RCC 7860 (cell line): Measurements from ENCODE around the gene ZDHHC1.
"Not testable (repeated sequence)": the region's sequence is repeated elsewhere in the genome, so short reads cannot be mapped to it uniquely, and the experiment has no call there.

ENCODE experiments used
- DNase-seq: peaks from one replicate; pipeline ENCODE4 v3.0.0-alpha.2; 2015; ENCODE audit warnings: low spot score
- FAIRE-seq: peaks from 2 replicates; lab custom pipeline; 2012; peaks lifted over from hg19 to GRCh38; lab: Jason Lieb, UNC

The ZDHHC1 gene

DNA sequence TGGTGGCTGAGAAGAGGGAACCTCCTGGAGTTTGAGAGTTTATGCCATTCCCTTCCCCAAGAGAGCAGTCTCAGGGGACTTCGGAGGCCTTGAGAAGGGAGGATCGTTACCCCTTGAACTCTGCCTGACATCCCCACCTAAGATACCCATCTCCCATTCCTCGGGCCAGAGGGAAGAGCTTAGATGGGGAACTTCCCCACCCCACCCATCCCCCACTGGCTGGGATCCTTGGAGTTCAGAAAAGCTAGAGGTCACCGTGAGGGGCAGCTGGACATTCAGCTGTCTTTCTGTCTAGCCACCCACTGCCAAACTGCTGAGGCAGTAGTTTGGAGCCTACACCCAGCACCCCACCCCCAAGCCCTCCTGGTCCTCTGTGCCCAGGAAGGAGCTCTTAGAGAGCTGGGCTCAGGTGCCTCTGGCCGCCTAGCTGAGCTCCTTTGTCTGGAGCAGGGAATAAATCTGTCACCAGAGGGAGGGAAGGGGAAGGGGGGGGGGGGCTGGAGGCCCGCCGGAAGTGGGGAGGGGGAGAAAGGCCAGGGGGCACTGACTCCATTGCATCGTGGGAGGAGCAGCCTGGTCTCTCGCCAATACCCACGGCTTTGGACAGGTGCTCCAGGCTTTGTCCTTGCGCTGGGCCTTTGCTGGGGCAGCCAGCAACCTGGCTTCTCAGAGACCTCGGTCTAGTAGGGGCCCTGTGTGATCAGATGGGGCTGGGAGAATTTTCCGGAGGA lies 15.7 kb upstream of the ZDHHC1 start:
- FAIRE-seq = no peak

GRCh38 chr16:67430977-67431774 lies 14.9 kb upstream of the ZDHHC1 start, which contains the start of gene HSD11B2:
TSS of gene HSD11B2 (plus strand) at chr16:67431121. CDS start at chr16:67431249, 128 bp downstream.
- FAIRE-seq = no peak
- DNase-seq = peak; percentile 22

More for the DNA sequence above, 15.7 kb upstream of the ZDHHC1 start:
- no peak for DNase-seq

- DNase-seq (no peak), FAIRE-seq (no peak)
Observed at GRCh38 chr16:67430504-67430976, 14.3 kb upstream of the ZDHHC1 start.

- DNase-seq (no peak), FAIRE-seq (no peak)
Observed at GRCh38 chr16:67429799-67430503, 13.7 kb upstream of the ZDHHC1 start.

DNA sequence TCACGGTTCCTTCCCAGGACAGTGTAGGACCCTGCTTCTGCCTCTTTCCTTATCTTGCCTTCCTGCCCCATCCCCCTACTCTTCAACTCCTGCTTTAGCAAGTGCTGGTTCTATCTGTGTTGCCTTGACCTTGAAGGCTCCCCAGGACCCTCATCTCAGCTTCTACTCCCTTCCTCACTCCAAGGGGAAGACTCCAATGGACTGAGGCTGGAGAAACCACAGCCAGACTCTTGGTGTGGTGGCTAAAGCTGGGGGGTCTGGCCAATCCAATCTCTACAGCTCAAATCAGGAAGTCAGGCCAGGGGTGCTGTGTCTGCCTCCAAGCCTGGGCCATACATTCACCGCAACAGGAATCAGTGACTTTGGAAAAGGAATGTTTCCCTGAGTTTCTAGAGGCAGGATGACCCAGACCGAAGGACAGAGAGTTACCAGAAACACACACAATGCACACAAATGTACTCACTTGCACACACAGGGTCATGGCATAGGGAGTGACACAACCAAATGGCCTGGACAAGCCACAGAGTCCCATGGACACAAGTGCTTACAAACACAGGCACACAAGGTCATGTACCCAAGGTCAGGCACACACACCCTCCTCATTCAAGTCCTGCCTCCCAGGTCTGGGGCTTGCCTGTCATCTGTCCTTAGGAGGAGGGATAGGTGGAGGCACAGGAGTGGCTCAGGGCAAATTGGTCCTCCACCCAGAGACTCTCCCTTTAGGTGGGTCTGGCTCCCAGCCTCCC lies 12.9 kb upstream of the ZDHHC1 start:
- no peak for DNase-seq
- FAIRE-seq = no peak

GRCh38 chr16:67428146-67428731 lies 12.0 kb upstream of the ZDHHC1 start:
- FAIRE-seq (no peak), DNase-seq (peak; percentile 16)

GRCh38 chr16:67426950-67427349 lies 10.7 kb upstream of the ZDHHC1 start:
- DNase-seq = no peak
- no peak for FAIRE-seq

DNA sequence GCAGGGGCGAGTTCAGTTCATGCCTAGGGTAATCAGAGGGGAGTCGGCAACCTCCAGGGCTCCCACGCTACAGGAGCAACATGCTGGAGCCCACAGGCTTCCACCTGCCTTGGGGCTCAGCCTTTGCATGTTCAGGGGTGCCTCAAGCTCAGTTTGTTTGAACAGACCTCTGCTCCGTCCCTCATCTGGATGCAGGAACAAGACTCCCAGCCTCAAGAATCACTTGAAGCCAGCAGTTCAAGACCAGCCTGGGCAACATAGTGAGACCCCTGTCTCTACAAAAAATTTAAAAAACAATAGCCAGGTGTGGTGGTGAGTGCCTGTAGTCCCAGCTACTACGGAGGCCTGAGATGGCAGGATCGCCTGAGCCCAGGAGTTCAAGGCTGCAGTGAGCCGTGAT lies 9.7 kb upstream of the ZDHHC1 start:
- no peak for FAIRE-seq
- DNase-seq = no peak

DNA sequence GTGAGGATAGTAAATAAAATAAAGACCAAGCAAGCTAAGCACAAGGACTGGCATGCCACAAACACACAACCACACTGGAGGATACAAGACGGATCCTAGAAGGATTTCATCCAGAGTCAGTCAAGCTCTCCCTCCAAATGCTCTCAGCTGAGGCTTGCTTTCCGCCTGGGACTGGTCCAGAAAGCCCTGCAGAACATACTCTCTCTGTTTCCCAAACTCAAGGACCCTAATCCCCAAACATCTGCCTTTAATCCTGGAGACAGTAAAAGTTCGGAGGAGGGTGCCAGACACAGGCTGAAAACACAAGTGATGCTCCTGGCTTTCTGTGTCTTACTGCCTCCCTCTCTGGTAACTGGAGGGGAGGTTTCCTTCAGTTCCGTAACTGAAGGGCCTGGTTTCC lies 9.3 kb upstream of the ZDHHC1 start:
- DNase-seq (no peak), FAIRE-seq (no peak)

DNA sequence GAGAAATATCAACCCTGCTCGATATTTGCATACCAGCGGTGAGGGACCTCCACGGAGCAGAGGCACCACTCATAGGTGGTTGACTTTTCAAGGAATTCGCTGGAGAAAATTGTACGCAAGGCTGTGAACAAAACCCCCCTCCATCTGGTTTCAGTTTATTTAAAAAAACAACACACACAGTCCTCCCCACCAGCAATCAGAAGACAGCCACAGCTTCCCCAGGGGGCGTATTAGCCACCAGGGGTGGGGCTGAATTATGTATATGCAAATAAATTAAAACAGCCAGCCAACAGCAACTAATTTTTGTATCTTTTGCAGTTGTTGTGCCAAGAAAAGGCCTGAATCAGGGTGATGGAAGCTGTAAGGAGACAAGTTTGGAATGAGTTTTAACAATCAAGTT lies 8.8 kb upstream of the ZDHHC1 start:
- FAIRE-seq (no peak), DNase-seq (no peak)

DNA sequence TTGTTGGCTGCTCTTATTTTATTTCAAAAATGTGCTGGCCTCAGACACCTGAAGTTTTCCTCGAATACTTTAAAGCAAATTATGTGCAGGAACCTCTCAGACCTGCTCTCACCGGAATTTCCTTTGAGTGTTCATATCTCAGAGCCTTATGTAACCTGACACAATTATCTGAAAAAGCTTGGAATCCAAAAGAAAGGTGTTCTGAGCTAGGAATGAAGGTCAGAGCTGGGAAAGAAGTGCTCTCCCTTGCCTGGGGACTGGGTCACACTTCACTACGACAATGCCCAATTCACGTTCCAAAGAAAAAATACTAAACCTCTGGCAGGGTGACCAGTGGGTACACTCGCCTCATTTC lies 8.0 kb upstream of the ZDHHC1 start:
- FAIRE-seq = no peak

DNA sequence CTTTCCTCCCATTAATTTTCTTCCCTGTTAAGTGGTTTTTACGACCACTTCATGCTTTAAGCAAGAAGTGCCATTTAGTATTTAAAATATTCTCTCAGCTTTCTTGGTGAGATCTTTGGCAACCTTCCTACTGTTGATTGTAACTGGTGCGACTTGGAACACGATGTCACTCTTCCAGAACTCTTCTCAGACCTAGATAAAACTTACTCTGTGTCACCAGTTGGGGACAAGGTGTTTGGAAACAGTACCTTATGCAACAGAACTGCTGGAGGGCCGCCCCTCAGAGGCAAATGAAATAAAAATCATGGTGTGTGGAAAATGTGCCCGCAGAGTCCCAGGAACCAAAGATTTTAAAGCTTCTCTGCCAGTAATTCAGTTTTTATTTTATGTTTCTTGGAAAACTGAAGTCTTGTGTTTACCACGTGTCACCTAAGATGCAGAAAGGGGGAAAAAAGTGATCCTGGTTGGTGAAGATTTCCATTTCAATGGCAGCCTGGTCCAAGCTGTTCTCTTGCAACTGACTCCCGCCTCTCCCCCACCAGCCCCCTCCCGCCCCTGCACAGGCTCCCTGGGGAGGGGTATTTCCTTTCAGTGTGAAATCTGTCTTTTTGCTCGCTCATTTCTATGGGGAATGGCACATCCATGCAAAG lies 7.5 kb upstream of the ZDHHC1 start:
- FAIRE-seq = no peak

More for the DNA sequence above, 8.0 kb upstream of the ZDHHC1 start:
- no peak for DNase-seq

DNA sequence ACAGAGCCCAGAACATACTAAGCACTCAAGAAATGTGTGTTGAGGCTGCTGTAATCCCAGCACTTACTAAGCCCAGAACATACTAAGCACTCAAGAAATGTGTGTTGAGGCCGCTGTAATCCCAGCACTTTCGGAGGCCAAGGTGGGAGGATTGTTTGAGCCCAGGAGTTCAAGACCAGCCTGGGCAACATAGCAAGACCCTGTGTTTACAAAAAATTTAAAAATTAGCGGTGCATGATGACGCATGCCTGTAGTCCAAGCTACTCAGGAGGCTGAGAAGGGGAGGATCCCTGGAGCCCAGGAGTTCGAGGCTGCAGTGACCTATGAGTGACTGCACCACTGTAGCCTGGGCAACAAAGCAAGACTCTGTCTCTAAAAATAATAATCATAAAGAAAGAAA lies 6.7 kb upstream of the ZDHHC1 start:
- DNase-seq (no peak), FAIRE-seq (no peak)

More for the DNA sequence above, 7.5 kb upstream of the ZDHHC1 start:
- no peak for DNase-seq

GRCh38 chr16:67421030-67421429 lies 4.8 kb upstream of the ZDHHC1 start:
- DNase-seq (no peak), FAIRE-seq (no peak)

DNA sequence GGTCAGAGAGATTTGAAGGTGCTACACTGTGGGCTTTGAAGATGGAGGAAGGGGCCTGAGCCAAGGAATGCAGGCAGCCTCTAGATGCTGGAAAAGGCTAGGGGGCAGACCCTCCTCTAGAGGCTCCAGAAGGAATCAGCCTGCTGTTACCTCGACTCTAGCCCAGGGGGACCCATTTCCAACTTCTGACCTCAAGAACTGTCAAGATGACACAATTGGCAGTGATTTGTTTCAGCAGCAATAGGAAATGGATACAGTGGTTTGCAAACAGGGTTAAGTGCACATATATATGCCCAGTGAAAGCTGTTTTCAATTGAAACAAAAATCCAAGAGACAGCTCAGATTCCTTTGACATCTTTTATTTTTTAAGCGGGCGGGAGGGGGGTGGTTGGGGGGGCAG lies 3.7 kb upstream of the ZDHHC1 start:
- DNase-seq (no peak), FAIRE-seq (no peak)

- no peak for DNase-seq
Observed at GRCh38 chr16:67419502-67419901, 3.2 kb upstream of the ZDHHC1 start.

GRCh38 chr16:67417333-67418061 lies 1.2 kb upstream of the ZDHHC1 start:
- DNase-seq (no peak), FAIRE-seq (no peak)

More at GRCh38 chr16:67419502-67419901, 3.2 kb upstream of the ZDHHC1 start:
- FAIRE-seq = no peak

GRCh38 chr16:67415421-67415820 lies 856 bp downstream of the ZDHHC1 start:
- FAIRE-seq, DNase-seq: not testable (repeated sequence)
